Activated CD4-positive, alpha-beta T cell treated with anti-CD3 and anti-CD28 coated beads, Interleukin-2, amount 50 U/mL, for 24 hours (primary cell): ENCODE measurements around the gene SLC44A3.
A peak's percentile ranks its signal among the peaks of the same experiment; 100 is the strongest.

ENCODE experiments used
- DNase-seq, 2 donors: peaks; one replicate each; pipeline ENCODE4 v3.0.0-alpha.2; 2020; ENCODE audit warnings: low read depth in 1 of 2, low spot score in 1 of 2

Gene SLC44A3

DNA sequence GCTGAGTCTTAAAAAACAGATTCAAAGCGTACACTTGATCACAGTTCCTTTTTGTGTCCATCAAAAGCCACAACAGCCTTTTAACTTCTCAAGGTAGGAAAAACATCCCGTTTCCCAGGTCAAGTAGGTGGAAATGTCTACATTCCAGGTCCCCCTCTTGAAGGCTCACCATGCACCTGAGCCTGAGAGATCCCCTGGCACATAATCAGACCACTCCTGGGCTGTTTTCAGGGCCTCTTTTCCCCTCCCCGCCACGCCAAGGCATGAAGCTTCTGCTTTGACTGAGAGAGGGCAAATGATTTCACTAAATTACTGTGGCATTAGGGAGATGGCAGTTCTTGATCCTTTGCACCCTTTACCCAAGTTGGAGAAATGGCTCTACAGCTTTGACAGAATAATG lies 85.0 kb downstream of the SLC44A3 start:
- no peak for DNase-seq

DNA sequence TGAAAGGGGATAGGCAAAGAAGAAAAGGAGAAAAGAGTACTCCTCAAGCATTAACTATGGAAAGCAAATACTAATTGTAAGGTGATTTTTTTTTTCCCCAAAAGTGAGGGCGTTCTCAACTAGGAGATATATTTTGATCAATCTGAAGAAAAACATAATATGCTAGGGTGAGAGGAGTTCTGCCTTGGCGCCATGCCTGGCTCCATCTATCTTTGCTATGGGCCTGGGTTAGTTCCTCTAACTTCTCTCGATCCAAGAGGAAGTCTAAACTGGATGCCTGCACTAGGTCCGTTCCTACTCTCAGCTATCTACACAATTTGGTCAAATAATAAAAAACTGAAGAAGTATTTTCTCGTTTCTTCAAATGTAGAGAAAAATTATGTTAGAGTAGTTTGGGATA lies 86.2 kb downstream of the SLC44A3 start:
- no peak for DNase-seq

DNA sequence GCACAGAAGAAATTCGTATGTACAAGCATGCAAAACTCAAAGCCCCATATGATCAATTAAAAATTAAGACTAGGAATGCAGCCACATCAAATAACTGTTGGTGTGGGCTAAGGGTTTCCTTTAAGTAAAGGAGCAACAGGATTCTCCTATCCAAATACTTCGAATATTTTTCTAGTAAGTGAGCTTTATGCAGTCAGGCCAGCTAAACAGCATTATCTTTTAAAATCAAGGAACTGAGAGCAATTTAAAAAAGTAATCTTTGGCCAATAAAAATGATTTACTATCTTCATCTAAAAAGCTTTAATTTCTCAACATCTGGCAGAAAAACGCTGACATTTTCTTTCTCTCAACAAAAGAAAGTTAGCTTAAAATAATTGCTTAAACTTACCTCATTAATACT lies 87.0 kb downstream of the SLC44A3 start:
- DNase-seq, result no peak

DNA sequence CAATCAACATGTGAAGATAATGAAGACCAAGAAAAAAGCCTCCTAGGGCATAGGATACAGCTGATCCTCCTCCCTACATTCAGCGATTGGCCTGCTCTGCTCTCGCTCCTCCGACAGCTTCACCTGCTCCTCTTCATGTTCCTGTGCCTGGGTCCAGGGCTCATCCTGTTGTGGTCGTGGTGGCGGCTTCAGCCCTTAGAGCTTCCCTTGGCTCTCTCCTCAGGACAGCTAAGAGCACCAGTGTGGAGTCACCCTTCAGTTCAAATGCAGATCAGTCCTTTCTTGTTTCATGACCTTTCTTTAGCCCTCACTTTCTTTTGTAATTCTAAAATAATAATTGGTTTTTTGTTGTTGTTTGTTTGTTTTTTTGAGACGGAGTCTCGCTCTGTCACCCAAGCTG lies 88.0 kb downstream of the SLC44A3 start:
- no peak for DNase-seq

DNA sequence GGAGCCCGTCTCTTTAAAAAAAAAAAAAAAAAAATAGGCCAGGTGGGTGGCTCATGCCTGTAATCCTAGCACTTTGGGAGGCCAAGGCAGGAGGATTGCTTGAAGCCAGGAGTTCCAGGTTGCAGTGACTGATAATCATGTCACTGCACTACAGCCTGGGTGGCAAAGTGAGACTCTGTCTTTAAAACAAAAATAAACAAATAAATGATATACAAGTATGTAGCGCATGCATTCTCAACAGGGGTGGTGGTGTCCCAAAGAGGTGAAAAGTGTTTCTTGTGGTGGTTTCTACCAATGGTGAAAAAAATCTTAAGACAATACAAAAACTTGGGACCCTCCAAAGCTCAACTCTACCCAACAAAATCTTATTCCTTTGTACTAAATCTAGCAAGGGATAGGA lies 88.8 kb downstream of the SLC44A3 start:
- DNase-seq, result no peak

DNA sequence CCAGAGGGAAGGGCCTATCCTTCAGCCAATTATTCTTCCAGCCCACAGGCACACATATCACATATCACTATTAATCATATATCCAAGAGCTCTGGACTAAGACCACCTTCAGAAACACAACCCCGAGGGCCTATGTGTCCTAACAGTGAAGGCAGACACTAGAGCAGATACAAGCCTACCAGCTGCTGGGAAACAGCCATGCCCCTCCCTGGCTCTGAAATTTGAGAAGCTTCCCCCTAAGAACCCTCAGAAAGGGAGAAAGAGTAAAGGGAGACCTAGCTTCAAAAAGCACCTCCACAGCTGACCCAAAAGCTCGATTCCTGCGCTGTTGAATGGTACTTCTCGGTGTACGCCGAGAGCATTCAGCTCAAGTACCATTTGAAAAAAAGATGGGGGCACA lies 89.3 kb downstream of the SLC44A3 start:
- no peak for DNase-seq

DNA sequence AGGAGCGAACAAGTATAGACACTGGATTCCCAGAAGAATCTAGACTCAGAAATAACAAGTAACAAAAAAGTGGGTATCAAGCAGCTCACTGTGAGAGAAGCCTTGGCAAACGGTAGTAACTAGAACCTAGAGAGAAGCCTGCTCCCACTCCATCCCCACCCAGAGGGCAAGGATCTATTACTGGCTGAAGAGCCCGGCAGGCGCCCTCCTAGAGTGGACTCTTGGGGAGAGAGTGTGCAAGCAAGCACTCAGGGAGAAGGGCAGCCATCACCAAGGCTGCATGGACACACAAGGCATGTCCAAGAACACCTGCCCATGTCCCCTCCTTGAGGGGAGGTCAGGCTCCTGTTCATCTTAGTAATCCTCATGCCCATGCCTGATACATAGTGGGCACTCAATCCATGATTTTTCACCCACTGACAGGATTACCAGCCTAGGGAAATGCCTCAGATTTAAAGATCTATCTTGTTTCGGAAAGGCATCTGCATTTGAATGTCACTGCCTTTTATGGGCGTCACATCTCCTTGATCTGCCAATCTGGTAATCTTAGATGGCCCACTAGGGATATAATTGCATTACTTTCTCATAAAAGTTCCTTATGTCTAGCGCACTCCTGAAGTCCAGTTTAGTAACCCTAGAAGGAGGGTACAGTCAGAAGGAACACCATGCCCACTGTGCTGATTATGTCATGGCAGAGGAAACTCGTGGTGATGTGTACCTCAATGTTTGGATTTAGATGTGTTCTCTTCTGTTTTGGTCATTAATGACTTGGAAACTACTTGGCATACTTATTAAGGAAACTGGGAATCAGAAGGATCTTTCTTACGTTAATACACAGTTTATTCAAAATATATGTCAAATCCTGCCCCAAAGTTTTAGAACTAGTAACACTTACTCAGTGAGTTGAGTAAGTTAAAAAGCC lies 92.4 kb downstream of the SLC44A3 start:
- no peak for DNase-seq

DNA sequence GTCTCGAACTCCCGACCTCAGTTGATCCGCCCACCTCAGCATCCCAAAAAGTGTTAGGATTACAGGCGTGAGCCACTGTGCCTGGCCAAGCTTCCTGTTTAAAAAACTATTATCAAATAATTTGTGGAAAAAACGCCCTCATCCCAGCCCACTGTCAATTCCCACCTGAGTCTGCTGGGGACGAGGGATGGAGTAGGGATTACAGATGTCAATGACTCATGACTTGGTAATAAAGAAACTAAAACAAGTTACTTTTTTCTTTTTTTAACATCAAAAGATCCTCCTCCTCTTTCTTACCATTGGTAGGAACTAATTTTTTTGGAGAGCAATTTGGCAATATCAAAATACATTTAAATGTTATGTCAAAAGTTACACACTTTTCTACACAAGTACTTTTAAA lies 97.1 kb downstream of the SLC44A3 start:
- DNase-seq, result no peak

DNA sequence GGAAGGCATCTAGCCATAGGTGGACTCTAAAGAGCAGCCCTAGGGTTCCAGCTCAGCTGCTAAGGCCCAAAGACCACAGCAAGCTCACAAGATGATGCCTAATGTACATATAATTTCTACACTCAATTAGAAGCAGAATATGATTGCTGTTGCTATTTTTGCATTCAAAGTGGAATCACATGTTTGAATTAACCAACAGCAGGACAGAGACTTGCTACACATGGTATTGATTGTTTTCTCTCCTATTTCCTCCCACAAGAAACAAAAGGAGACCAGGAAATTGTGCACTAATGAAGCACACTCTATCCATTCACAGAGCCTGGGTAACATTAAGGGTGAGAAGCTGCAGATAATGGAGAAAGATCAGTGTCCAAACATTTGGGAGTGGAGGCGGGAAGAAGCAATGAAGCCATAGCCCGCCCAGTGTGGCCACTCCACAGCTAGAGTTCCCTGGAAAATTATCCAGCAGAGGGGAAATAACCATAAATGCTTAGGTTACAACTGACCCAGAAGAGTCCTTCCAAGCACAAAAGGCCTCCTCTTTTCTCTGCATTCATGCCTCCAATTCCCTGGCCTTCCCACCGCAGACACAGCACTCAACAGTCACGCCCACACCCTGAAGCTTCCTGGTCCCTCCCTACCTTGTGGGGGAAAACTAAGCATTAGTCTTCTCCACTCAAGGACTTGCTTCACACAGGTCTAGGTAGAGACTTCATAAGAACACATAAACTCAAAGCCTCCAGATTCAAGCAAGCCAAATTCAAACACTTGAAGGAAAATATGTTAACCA lies 99.3 kb downstream of the SLC44A3 start:
- no peak for DNase-seq

DNA sequence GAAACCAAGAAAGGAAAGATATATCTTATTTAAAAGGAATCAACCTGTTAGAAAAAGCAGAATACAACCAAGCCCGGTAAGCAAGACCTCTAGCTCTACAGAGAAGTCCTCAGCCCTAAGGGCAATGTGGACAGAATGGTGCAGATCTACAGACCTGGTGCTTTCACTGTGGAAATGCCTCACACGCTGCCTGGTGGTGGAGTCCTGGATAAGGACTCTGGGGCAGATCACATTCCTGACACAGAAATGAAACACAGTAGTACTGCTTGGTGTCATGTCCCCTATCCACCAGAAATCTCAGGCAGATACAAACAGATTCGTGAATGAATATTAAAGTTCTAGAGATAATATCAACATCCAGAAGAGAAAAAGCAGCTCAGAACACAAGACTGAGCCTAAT lies 99.9 kb downstream of the SLC44A3 start:
- DNase-seq, result no peak

DNA sequence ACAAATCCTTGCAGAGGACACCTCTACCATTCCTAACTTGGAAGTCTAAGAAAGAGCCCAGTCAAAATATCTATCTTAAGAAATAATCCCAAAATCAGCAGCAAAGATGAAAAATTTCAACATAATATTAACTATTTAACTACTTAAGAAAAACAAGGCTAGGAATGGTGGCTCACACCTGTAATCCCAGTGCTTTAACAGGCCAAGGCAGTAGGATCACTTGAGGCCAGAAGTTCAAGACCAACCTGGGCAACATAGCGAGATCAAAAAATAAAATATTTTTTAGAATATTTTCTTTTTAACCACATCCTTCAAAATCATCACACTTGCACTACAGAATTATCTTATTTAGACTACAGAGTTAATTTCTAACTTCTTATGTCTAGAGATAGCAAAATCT lies 101.8 kb downstream of the SLC44A3 start:
- DNase-seq, result no peak

DNA sequence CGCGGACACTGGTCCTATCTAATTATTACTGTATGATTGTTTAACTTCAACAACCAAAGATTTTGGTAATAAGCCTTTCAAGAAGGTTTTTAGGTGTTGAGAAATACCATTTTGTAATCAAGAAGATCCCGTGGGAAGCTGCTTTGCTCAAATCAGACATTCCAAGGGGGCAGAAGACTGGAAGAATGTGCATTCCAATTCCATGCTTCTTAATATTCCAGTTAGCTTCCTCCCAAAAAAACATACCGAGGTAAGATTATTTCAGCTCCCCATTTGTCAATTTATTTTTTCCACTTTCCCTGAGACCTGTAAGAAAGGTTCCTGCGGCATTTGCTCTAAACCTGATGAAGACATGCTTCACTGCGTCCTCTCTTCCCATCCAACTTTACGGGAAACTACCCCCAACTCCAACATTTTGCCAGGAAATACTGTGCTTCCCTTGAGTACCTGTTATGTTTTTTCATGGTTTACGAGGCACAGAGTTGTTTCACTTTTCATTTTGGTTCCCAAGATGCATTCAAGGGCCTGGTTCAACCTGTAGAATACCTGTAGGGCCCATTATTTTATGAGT lies 102.7 kb downstream of the SLC44A3 start:
- DNase-seq, result no peak

DNA sequence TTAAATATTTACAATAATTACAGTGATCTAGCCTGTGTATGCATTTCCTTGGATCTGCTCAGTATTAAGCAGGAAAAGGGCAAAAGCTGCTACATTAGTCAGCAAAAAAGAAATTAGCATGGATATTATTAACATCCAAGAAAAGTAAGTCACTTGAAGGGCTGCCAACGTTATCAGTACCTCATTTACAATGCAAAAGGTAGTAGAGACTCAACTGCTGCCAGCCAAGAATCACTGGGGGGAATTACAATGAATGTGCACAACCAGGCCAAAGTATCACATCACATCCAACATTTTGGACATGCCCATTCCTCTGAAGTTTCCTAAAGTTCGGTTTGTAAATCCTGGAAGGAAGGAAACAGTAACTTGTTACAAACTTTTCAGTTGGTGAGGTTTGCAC lies 104.8 kb downstream of the SLC44A3 start:
- no peak for DNase-seq

DNA sequence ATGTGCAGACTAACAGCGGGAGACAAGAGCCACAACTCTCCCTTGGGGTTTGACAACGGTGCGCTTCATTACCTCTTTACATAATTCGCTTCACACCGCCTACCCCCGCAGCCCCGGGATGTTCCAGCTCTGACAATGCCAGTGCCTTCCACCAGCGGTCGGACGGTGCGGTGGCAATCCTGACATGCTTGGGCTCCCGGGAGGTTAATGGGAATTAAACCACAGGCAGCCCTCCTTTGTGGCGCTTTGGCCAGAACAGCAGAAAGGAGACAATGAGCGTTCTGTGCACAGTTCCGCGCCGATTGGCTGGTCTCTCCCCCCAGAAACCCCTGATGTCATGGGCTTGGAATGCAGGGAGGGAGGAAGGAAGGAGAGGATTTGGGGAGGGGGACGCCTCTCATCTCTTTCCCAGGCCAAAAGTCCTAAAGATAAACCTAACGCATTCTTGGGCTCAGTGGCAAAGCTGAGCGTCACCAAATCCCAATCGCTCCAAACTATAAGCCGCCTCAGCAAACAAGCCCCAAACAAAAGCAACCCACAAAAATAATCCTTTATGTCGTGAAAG lies 105.5 kb downstream of the SLC44A3 start:
- DNase-seq, result no peak

DNA sequence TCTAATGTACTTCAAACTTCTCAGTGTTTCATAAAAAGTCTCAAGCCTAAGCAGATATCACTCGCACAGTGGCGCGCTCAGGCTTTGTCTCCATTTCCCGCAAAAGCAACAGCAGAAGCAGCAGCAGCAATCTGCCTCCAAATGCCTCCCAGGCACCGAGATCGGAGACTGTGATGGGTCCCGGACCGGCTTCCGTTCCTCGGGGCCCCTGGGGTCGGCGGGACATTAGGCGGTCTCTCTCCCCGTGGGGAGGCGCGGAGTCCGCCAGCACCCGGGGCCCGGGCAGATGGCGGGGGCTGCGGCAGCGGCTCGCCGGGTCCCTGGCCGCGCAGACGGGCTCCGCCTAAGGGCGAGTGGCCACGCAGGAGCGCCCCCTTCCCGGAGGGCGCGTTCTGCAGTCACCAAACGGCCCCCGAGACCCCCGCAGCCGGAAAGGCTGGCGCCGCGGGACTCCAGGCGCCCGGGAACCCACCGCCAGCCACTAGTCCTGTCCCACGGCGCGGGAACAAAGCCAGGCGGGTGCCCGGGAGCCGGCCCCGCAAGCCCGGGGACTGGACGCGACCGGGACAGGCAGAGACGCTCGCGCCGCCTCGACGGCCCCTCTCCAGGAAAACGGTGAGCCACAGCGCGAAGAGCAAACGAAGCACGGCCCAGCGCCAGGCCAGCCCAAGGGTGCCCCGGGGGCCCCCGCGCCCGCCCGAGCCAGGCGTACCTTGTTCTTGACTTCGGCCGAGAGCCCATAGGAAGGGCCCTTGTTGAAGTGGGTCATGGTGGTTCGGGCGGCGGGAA lies 106.2 kb downstream of the SLC44A3 start:
- peak in 1 of 2 donors; percentile 2 for DNase-seq

DNA sequence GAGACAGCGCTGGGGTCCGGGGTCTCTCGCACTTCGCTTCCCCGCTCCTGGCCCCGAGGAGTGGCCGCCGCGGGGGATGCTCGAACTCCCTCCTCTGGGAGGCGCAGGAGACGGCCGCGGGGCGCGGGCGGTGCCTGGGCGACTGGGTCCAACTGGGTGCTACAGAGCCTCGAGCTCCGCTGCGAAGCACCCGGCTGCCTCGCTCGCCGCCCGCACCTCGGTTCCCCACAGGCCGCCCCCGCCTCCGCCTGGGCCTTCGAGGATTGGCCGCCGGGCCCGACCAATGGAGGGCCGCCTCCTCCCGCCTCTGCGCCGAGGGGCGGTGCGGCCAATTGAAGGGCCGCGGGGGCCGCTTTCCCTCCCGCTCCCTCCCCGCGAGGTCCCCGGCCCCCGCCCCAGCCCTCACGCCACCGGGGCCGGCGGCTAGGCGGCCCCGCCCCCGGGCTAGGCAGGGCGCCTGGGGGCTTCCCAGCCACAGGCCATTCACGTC lies 106.8 kb downstream of the SLC44A3 start, which contains the start of gene CNN3:
TSS of gene CNN3 (minus strand) at position 196 of the 490 bp plus-strand sequence. CDS start 216 bp downstream, outside the sequence.
- DNase-seq, result peak; percentile 23 to 47

DNA sequence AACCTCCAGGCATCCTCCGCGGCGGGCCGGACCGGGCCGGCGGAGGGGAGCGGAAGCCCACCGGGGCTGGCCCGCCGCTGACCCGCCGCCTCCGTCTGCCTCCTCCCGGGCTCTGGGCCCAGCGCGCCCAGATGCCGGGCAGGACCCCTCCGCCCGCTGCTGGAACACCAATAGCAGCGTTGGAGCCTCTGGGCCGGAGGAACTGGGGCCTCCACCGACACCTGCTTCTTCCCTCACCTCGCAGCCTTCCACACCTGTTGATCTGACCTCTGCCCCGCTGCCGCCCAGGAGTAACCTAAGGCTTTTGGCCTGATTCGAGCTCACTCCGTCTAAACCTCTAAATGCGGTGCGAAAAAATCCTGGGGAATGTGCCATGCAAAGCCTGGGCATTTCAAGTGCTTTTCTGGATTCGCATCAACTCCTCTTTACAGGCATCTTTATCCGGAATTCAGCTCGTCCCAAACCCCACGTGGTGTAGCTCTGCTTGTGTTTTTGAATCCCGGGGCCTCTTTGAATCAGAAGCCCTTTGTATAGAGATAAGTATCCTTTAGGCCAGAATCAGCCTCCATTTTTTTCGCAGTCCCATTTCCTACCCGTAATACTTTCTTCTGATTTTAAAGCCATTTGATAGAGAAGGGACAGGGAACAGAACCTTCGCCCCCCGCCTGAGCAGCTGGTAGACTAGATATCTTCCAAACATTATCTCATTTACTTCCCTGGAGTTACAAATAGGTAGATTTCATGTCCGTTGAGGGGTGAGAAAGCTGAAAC lies 107.4 kb downstream of the SLC44A3 start:
- no peak for DNase-seq

DNA sequence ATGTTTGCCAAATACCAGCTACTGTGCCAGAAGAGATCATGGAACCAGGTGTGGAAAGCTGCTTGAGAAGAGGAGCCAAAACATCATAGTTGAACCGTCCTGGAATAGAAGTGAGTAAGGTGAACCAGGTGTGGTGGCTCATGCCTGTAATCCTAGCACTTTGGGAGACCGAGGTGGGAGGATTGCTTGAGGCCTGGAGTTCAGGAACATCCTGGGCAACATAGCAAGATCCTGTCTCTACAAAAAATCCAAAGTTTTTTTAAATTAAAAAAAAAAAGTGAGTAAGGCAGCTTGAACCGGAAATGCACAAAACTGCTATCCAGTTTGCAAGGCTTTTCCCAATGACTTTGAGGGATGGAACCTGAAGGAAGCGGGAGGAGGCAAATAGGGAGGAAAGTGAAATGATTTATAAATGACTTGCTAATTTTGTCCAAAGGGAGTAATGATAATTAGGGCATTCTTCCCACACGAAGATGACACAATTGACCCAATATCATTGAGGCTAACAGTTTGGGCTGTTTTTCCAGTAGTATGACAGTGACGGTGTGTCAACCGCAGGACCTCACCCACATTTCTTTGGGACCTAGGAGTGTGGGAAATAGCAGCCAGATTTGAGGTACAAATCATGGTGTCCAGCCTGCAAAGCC lies 108.3 kb downstream of the SLC44A3 start:
- DNase-seq, result no peak
